IMR-90 (cell line): ENCODE results near the gene C6orf15. TPM values are rescaled to one million over a fixed set of nuclear protein-coding genes. Genes with fewer than 3 reads are reported as not detected.

Experiments
- ATAC-seq: fragments of 200-7000 bp; cut with Tn5 transposase; 2 replicates; pipeline ENCODE4 v1.9.1; 2020; ENCODE audit warnings: low read depth, mild to moderate bottlenecking, moderate library complexity
- BruUV-seq: library from RNA; stranded (reverse); fragments of 400-500 nt; replicated peaks from 2 replicates; lab custom pipeline; 2021; lab: Mats Ljungman, UMichigan
- CTCF ChIA-PET: fragments of 300-600 bp; formaldehyde crosslinking; extraction: SDS; loops from one replicate; lab custom pipeline; 2021; ENCODE audit warnings: antibody characterized with exemption; lab: Yijun Ruan, JAX
- POLR2A ChIA-PET: fragments of 300-600 bp; sonication (Branson Sonifier 250); formaldehyde crosslinking; loops from one replicate; lab custom pipeline; 2022; ENCODE audit warnings: antibody characterized with exemption; ENCODE audit not compliant: unreplicated experiment; lab: Charles Lee
- DNase-seq: peaks from one replicate; pipeline ENCODE4 v3.0.0; 2013
- H2AFZ ChIP-seq: replicated peaks from 2 replicates; pipeline ENCODE3; 2013; ENCODE audit warnings: low read length, mild to moderate bottlenecking; ENCODE audit not compliant: poor library complexity
- H2AK5ac ChIP-seq: 2 replicates; pipeline ENCODE4 v1.6.1; 2013; ENCODE audit warnings: low read depth, low read length, inconsistent platforms
- H2AK9ac ChIP-seq: replicated peaks from 2 replicates; pipeline ENCODE3; 2013; ENCODE audit warnings: mild to moderate bottlenecking, low read depth, low read length, moderate library complexity; ENCODE audit not compliant: poor library complexity
- H2BK120ac ChIP-seq: 2 replicates; pipeline ENCODE4 v1.6.1; 2013; ENCODE audit warnings: low read depth, low read length, inconsistent platforms
- H2BK15ac ChIP-seq: 3 replicates; pipeline ENCODE4 v1.6.1; 2013; ENCODE audit warnings: low read depth, low read length, inconsistent platforms
- H2BK20ac ChIP-seq: 2 replicates; pipeline ENCODE4 v1.6.1; 2013; ENCODE audit warnings: low read depth, mild to moderate bottlenecking, inconsistent platforms, low read length, moderate library complexity
- H2BK5ac ChIP-seq: 2 replicates; pipeline ENCODE4 v1.6.1; 2013; ENCODE audit warnings: mild to moderate bottlenecking, low read depth, low read length, inconsistent platforms; ENCODE audit not compliant: poor library complexity, severe bottlenecking
- H3K14ac ChIP-seq: replicated peaks from 2 replicates; pipeline ENCODE4 v1.6.1; 2013; ENCODE audit warnings: low read depth, low read length, inconsistent platforms
- H3K18ac ChIP-seq: 2 replicates; pipeline ENCODE4 v1.6.1; 2013; ENCODE audit warnings: low read depth, low read length, control low read depth
- H3K23ac ChIP-seq: 2 replicates; pipeline ENCODE4 v1.6.1; 2013; ENCODE audit warnings: low read depth, low read length, inconsistent platforms
- H3K27ac ChIP-seq: 2 replicates; pipeline ENCODE4 v1.5.1; 2013; ENCODE audit warnings: mild to moderate bottlenecking, control low read depth, low read length; ENCODE audit not compliant: insufficient read depth
- H3K27me3 ChIP-seq: 2 replicates; pipeline ENCODE4 v1.6.1; 2013; ENCODE audit warnings: low read length; ENCODE audit not compliant: control insufficient read depth, insufficient read depth
- H3K36me3 ChIP-seq: 2 replicates; pipeline ENCODE4 v1.6.1; 2013; ENCODE audit warnings: low read length, mixed read lengths; ENCODE audit not compliant: control insufficient read depth, insufficient read depth
- H3K4ac ChIP-seq: 2 replicates; pipeline ENCODE4 v1.6.1; 2013; ENCODE audit warnings: low read depth, low read length, inconsistent platforms
- H3K4me1 ChIP-seq: 2 replicates; pipeline ENCODE4 v1.6.1; 2013; ENCODE audit warnings: low read length, mixed read lengths; ENCODE audit not compliant: control insufficient read depth, insufficient read depth
- H3K4me2 ChIP-seq: 2 replicates; pipeline ENCODE4 v1.6.1; 2013; ENCODE audit warnings: low read depth, mild to moderate bottlenecking, control low read depth, low read length, moderate library complexity
- H3K4me3 ChIP-seq: 2 replicates; pipeline ENCODE4 v1.5.1; 2013; ENCODE audit warnings: low read depth, mild to moderate bottlenecking, control low read depth, low read length, moderate library complexity; ENCODE audit not compliant: insufficient read depth
- H3K56ac ChIP-seq: 2 replicates; pipeline ENCODE4 v1.6.1; 2013; ENCODE audit warnings: low read length, inconsistent platforms; ENCODE audit not compliant: insufficient read depth; ENCODE audit errors: extremely low read depth
- H3K79me1 ChIP-seq, 2 experiments: 2 replicates each; pipeline ENCODE4 v1.6.1; 2013; ENCODE audit warnings: low read length in 2 of 2, inconsistent platforms in 1 of 2, low read depth in 1 of 2
- H3K9ac ChIP-seq: 2 replicates; pipeline ENCODE4 v1.6.1; 2013; ENCODE audit warnings: low read depth, low read length, control low read depth
- H3K9me1 ChIP-seq: 2 replicates; pipeline ENCODE4 v1.6.1; 2013; ENCODE audit warnings: low read length, inconsistent platforms; ENCODE audit not compliant: insufficient read depth
- H3K9me3 ChIP-seq: 2 replicates; pipeline ENCODE4 v1.6.1; 2013; ENCODE audit warnings: low read length; ENCODE audit not compliant: control insufficient read depth, insufficient read depth
- H4K20me1 ChIP-seq: 2 replicates; pipeline ENCODE4 v1.6.1; 2013; ENCODE audit warnings: low read length, inconsistent platforms; ENCODE audit not compliant: insufficient read depth
- H4K5ac ChIP-seq: 2 replicates; pipeline ENCODE4 v1.6.1; 2013; ENCODE audit warnings: mild to moderate bottlenecking, low read depth, low read length, control low read depth
- H4K8ac ChIP-seq, 2 experiments: 2 replicates each; pipeline ENCODE4 v1.6.1; 2013; ENCODE audit warnings: low read depth in 2 of 2, low read length in 2 of 2, control low read depth in 1 of 2, inconsistent platforms in 1 of 2
- H4K91ac ChIP-seq: 2 replicates; pipeline ENCODE4 v1.6.1; 2013; ENCODE audit warnings: low read depth, low read length, inconsistent platforms; ENCODE audit not compliant: insufficient read depth
- BHLHE40 ChIP-seq: fragments of 150-350 bp; IDR thresholded peaks from 2 replicates; pipeline ENCODE4 v1.6.1; 2016; ENCODE audit warnings: mild to moderate bottlenecking, low read depth, low read length
- CEBPB ChIP-seq: IDR thresholded peaks from 2 replicates; pipeline ENCODE4 v1.6.1; 2012; ENCODE audit warnings: low read depth, low read length, improper control_type of control experiment
- CHD1 ChIP-seq: IDR thresholded peaks from 2 replicates; pipeline ENCODE4 v1.6.1; 2012; ENCODE audit warnings: low read depth, low read length, improper control_type of control experiment
- ELK1 ChIP-seq: fragments of 150-350 bp; IDR thresholded peaks from 2 replicates; pipeline ENCODE4 v1.6.1; 2016; ENCODE audit warnings: low read depth, mild to moderate bottlenecking, low read length, moderate library complexity, borderline replicate concordance
- FOS ChIP-seq: fragments of 150-350 bp; IDR thresholded peaks from 2 replicates; pipeline ENCODE4 v1.6.1; 2016; ENCODE audit warnings: low read depth, low read length
- MAFK ChIP-seq: IDR thresholded peaks from 2 replicates; pipeline ENCODE4 v1.6.1; 2012; ENCODE audit warnings: low read depth, low read length, improper control_type of control experiment
- MAZ ChIP-seq: IDR thresholded peaks from 2 replicates; pipeline ENCODE4 v1.6.1; 2012; ENCODE audit warnings: low read depth, mild to moderate bottlenecking, low read length, improper control_type of control experiment, moderate library complexity, borderline replicate concordance
- MXI1 ChIP-seq: IDR thresholded peaks from 2 replicates; pipeline ENCODE4 v1.6.1; 2012; ENCODE audit warnings: low read depth, mild to moderate bottlenecking, low read length, moderate library complexity, borderline replicate concordance
- NFE2L2 ChIP-seq: fragments of 150-350 bp; IDR thresholded peaks from 2 replicates; pipeline ENCODE4 v1.6.1; 2016; ENCODE audit warnings: low read depth, mild to moderate bottlenecking, low read length
- POLR2A ChIP-seq: IDR thresholded peaks from 2 replicates; pipeline ENCODE4 v1.6.1; 2012; ENCODE audit warnings: mild to moderate bottlenecking, low read depth, low read length
- RAD21 ChIP-seq: IDR thresholded peaks from 2 replicates; pipeline ENCODE4 v1.6.1; 2012; ENCODE audit warnings: low read length, improper control_type of control experiment
- RCOR1 ChIP-seq: IDR thresholded peaks from 2 replicates; pipeline ENCODE4 v1.6.1; 2012; ENCODE audit warnings: mild to moderate bottlenecking, low read length, improper control_type of control experiment; ENCODE audit not compliant: insufficient replicate concordance
- RFX5 ChIP-seq: IDR thresholded peaks from 2 replicates; pipeline ENCODE4 v1.8.0; 2012; ENCODE audit warnings: low read depth, mild to moderate bottlenecking, low read length, moderate library complexity
- SMC3 ChIP-seq: fragments of 150-350 bp; IDR thresholded peaks from 2 replicates; pipeline ENCODE4 v1.6.1; 2016; ENCODE audit warnings: low read depth, mild to moderate bottlenecking, antibody characterized with exemption, low read length, moderate library complexity
- USF2 ChIP-seq: fragments of 150-350 bp; IDR thresholded peaks from 2 replicates; pipeline ENCODE4 v1.6.1; 2017; ENCODE audit warnings: mild to moderate bottlenecking, antibody characterized with exemption, low read length, low read depth
- WGBS, 2 experiments: methylation state at CpG; one replicate each; pipeline versions ENCODE4 v1.1.5 to v1.1.7; 2013; ENCODE audit warnings: missing lambda C conversion rate in 2 of 2; ENCODE audit not compliant: insufficient read length in 1 of 2; ENCODE audit errors: extremely low coverage in 2 of 2; 5-methylcytosine and 5-hydroxymethylcytosine counted together
- dilution Hi-C: fragments of 300-500 bp; cut with HindIII; formaldehyde crosslinking; loops from one replicate; pipeline ENCODE4 v1.14.3; 2018; ENCODE audit warnings: low sequenced_read_pairs; ENCODE audit not compliant: unreplicated experiment
- in situ Hi-C: fragments of 300-500 bp; cut with MboI; formaldehyde crosslinking; loops from 3 replicates; pipeline ENCODE4 v1.14.3; 2019; ENCODE audit warnings: low sequenced_read_pairs, inconsistent platforms, mixed read lengths
- intact Hi-C: fragments of 100-400 bp; cut with micrococcal nuclease; formaldehyde crosslinking; loops from 2 replicates; pipeline ENCODE4 v1.10.0; 2022
- polyA plus RNA-seq, 3 experiments: library from polyadenylated mRNA; depleted of rRNA; stranded (reverse); fragments of >200 nt; gene quantifications; 2 replicates each; pipeline ENCODE4 v1.2.3, GENCODE V29; 2012; ENCODE audit warnings: low replicate concordance in 1 of 3
- total RNA-seq: library from RNA; depleted of rRNA; stranded (reverse); fragments of >200 nt; gene quantifications from 2 replicates; pipeline ENCODE4 v1.2.3, GENCODE V29; 2012

Gene C6orf15
- total and polyA plus RNA-seq, 2 of the 4 experiments (the other 2 are of a cell fraction), result not detected

- Histone ChIP-seq H3K18ac (peak overlapping the region; percentile 46), H2BK5ac (peak overlapping the region; percentile 34), H3K23ac (peak overlapping the region; percentile 60; the same call in 1 of the 2 replicates), H2BK15ac (peak overlapping the region; percentile 78; the same call in 2 of the 3 replicates), H4K8ac (peak overlapping the region; percentile 84 to 85), H2BK120ac (peak overlapping the region; percentile 87), H3K79me1 (peaks cover 0 to 9% of the 10 kb centered on the region in 2 experiments; a peak in 2 of 4 replicates), H3K27me3 (peaks cover 14% of the 10 kb centered on the region), H4K91ac (peak overlapping the region; percentile 93), H3K4me2 (peak overlapping the region; percentile 3), H3K4me1 (peaks cover 11% of the 10 kb centered on the region), H2AK9ac (peak overlapping the region; percentile 86), H3K9me1 (peaks cover 15% of the 10 kb centered on the region), H4K20me1 (no peaks in the 10 kb centered on the region), H3K4me3 (no peak overlapping the region), H3K14ac (peak overlapping the region; percentile 80), H3K36me3 (no peaks in the 10 kb centered on the region), H3K4ac (peak overlapping the region; percentile 82), H2AK5ac (peak overlapping the region; percentile 89), H2BK20ac (peak overlapping the region; percentile 82), H2AFZ (peak overlapping the region; percentile 82), H3K27ac (peak overlapping the region; percentile 29), H3K9ac (peak overlapping the region; percentile 19; the same call in 1 of the 2 replicates), H3K56ac (no peak overlapping the region), H3K9me3 (no peaks in the 10 kb centered on the region), H4K5ac (peak overlapping the region; percentile 47)
- intact Hi-C loops (no loop called here), in situ Hi-C loops (no loop called here), dilution Hi-C loops (no loop called here)
- DNase-seq (peak; percentile 42), ATAC-seq (peak; percentile 16; the same call in 1 of the 2 replicates)
- 72% methylated on average over 7 of the region's 9 CpGs; no CpG with 5 or more reads in 1 of the 2 experiments for WGBS, 2 experiments
- ChIA-PET CTCF (interaction anchor here (0.7 to 3.4 kb wide), 6 partner anchors 12 to 77 kb away, joined by 3 to 10 read pairs (median 3); no protein-coding TSS in a partner anchor), POLR2A (no interaction called here)
- no TSS peak for BruUV-seq
- TF ChIP-seq USF2 (no peak), MXI1 (no peak), POLR2A (no peak), SMC3 (no peak), CEBPB (no peak), ELK1 (no peak), NFE2L2 (no peak), MAFK (no peak), CHD1 (no peak), BHLHE40 (no peak), RAD21 (peak; percentile 32; the same call in 1 of the 2 replicates), RFX5 (no peak), FOS (no peak), MAZ (no peak), RCOR1 (no peak)
These were observed 2.8 kb upstream of the C6orf15 start for GRCh38 chr6:31114970-31115849.
